ENCODE results near the gene VTI1A. TPM values are rescaled to one million over a fixed set of nuclear protein-coding genes. Genes with fewer than 3 reads are reported as not detected.

The VTI1A gene
- total and polyA plus RNA-seq, 8 donors: 7.3 to 20.2 (median 11.6) TPM

GRCh38 chr10:112766636-112767035 lies 319.6 kb downstream of the VTI1A start:
- H3K4me3 ChIP-seq: no peak overlapping the region
- H3K4me1 ChIP-seq: no peaks in the 10 kb centered on the region
- no peak overlapping the region for H3K27ac ChIP-seq
- no peaks in the 10 kb centered on the region for H3K9me3 ChIP-seq
- FAIRE-seq (no peak), ATAC-seq (no peak), DNase-seq (no peak)
- no peak for TF ChIP-seq CTCF (IDR thresholded peaks at IDR 0.05)
- WGBS, 2 donors: 84 to 88% methylated on average over 2 of the region's 2 CpGs
- intact Hi-C loops (cut with DNase I): no loop called here
- H3K27me3 ChIP-seq: no peaks in the 10 kb centered on the region
- no peaks in the 10 kb centered on the region for H3K36me3 ChIP-seq

GRCh38 chr10:112767156-112767555 lies 320.1 kb downstream of the VTI1A start:
- Histone ChIP-seq H3K36me3 (no peaks in the 10 kb centered on the region), H3K27ac (no peak overlapping the region), H3K27me3 (no peaks in the 10 kb centered on the region), H3K4me3 (no peak overlapping the region), H3K9me3 (no peaks in the 10 kb centered on the region), H3K4me1 (no peaks in the 10 kb centered on the region)
- no peak for FAIRE-seq
- intact Hi-C loops (cut with DNase I): no loop called here
- no peak for ATAC-seq
- WGBS, 2 donors: 95 to 96% methylated on average over 2 of the region's 2 CpGs
- DNase-seq: no peak
- no peak for TF ChIP-seq CTCF (IDR thresholded peaks at IDR 0.05)

GRCh38 chr10:112768121-112768520 lies 321.1 kb downstream of the VTI1A start:
- FAIRE-seq (no peak), ATAC-seq (no peak), DNase-seq (no peak)
- Histone ChIP-seq H3K27ac (no peak overlapping the region), H3K4me3 (no peak overlapping the region), H3K36me3 (no peaks in the 10 kb centered on the region), H3K27me3 (no peaks in the 10 kb centered on the region), H3K9me3 (no peaks in the 10 kb centered on the region), H3K4me1 (no peaks in the 10 kb centered on the region)
- intact Hi-C loops (cut with DNase I): no loop called here
- WGBS, 2 donors: 93 to 97% methylated on average over 7 of the region's 7 CpGs
- TF ChIP-seq CTCF (IDR thresholded peaks at IDR 0.05): no peak

- WGBS, 2 donors: 91% methylated on average over 2 of the region's 2 CpGs
- intact Hi-C loops (cut with DNase I): no loop called here
- DNase-seq: no peak
- TF ChIP-seq CTCF (IDR thresholded peaks at IDR 0.05): no peak
- no peaks in the 10 kb centered on the region for H3K4me1 ChIP-seq
- no peaks in the 10 kb centered on the region for H3K9me3 ChIP-seq
- no peak for ATAC-seq
- no peak overlapping the region for H3K4me3 ChIP-seq
- H3K27ac ChIP-seq: no peak overlapping the region
- no peaks in the 10 kb centered on the region for H3K36me3 ChIP-seq
- no peak for FAIRE-seq
- H3K27me3 ChIP-seq: no peaks in the 10 kb centered on the region
Observed at GRCh38 chr10:112769081-112769480, 322.1 kb downstream of the VTI1A start.

- no peaks in the 10 kb centered on the region for H3K27me3 ChIP-seq
- intact Hi-C loops (cut with DNase I): no loop called here
- H3K4me3 ChIP-seq: no peak overlapping the region
- TF ChIP-seq CTCF (IDR thresholded peaks at IDR 0.05): no peak
- no peak for ATAC-seq
- 89 to 94% methylated on average over 6 of the region's 6 CpGs for WGBS, 2 donors
- no peak for FAIRE-seq
- no peak for DNase-seq
- H3K9me3 ChIP-seq: no peaks in the 10 kb centered on the region
- no peaks in the 10 kb centered on the region for H3K36me3 ChIP-seq
- H3K4me1 ChIP-seq: no peaks in the 10 kb centered on the region
- H3K27ac ChIP-seq: no peak overlapping the region
Observed at GRCh38 chr10:112769611-112770370, 322.8 kb downstream of the VTI1A start.

Data from pancreas (tissue), 10 donors.